ENCODE measurements around the gene ZBTB16.
A peak's percentile ranks its signal among the peaks of the same experiment; 100 is the strongest.

GRCh38 chr11:114185436-114185835 is 125.9 kb downstream of the ZBTB16 start:
- no peak for TF ChIP-seq CTCF (IDR thresholded peaks at IDR 0.05 in 8 of 11, conservative IDR thresholded peaks at IDR 0.05 in 3 of 11)
- TF ChIP-seq POLR2A (IDR thresholded peaks at IDR 0.05): no peak
- TF ChIP-seq POLR2AphosphoS5 (IDR thresholded peaks at IDR 0.05): peak in 2 of 3 donors; percentile 26 to 76

All from spleen (tissue), 7 donors.